Liver (tissue), 3 donors: Measurements from ENCODE around the gene VMAC.

Source experiments
- CTCF ChIP-seq: fragments of 150-350 bp; IDR thresholded peaks from 2 replicates; pipeline ENCODE4 v1.5.1; 2017; ENCODE audit warnings: improper control_type of control experiment, low read depth, low read length; ENCODE audit not compliant: missing input control
- EGR1 ChIP-seq, 2 donors: IDR thresholded peaks; 2 replicates each; pipeline ENCODE4 v1.6.1; 2016 to 2018; ENCODE audit warnings: antibody characterized with exemption in 2 of 2, low read depth in 2 of 2
- FOXA1 ChIP-seq: IDR thresholded peaks from 2 replicates; pipeline ENCODE4 v1.6.1; 2016; ENCODE audit warnings: antibody characterized with exemption
- GABPA ChIP-seq, 2 donors: IDR thresholded peaks in 1 of 2; conservative IDR thresholded peaks in 1 of 2; 2 replicates each; pipeline ENCODE4 v1.6.1; 2016; ENCODE audit warnings: antibody characterized with exemption in 2 of 2, mild to moderate bottlenecking in 1 of 2, moderate library complexity in 1 of 2
- JUND ChIP-seq, 2 donors: IDR thresholded peaks; 2 replicates each; pipeline ENCODE4 v1.6.1; 2016; ENCODE audit warnings: antibody characterized with exemption in 2 of 2
- RAD21 ChIP-seq, 2 donors: IDR thresholded peaks; 2 replicates each; pipeline ENCODE4 v1.6.1; 2016; ENCODE audit warnings: antibody characterized with exemption in 2 of 2, mild to moderate bottlenecking in 2 of 2
- SP1 ChIP-seq: IDR thresholded peaks from 2 replicates; pipeline ENCODE4 v1.6.1; 2018; ENCODE audit warnings: antibody characterized with exemption, mild to moderate bottlenecking
- TAF1 ChIP-seq: conservative IDR thresholded peaks from 2 replicates; pipeline ENCODE4 v1.6.1; 2016; ENCODE audit warnings: antibody characterized with exemption, mild to moderate bottlenecking
- TF ChIP-seq, protein P1 (sequence below): IDR thresholded peaks from 2 replicates; pipeline ENCODE4 v1.6.1; 2016; ENCODE audit warnings: antibody characterized with exemption, mild to moderate bottlenecking
- TF ChIP-seq, protein P2 (sequence below): IDR thresholded peaks from 2 replicates; pipeline ENCODE4 v1.6.1; 2016; ENCODE audit warnings: antibody characterized with exemption
- donor health status: healthy.
- donor health status: healthy.

DNA sequence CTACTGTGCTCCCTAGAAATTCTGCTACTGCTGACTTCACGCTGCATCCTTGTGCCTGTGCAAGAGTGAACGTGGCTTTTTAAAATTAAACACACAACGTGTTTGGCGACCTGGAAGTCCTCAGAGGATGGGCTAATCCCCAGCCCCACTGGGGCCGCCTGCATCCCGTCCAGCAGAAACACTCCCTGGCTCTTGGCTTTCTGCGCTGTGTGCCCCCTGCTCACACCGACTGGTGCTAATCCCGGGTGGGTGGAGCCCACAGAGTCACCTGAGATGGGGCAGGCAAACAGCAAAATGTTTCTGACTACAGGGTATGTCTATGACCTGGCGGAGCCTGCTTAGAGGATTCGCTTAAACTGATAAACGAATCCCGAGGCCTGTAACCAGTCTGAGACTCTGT, 24.5 kb downstream of the VMAC start:
- TF ChIP-seq CTCF (no peak), GABPA (IDR thresholded peaks at IDR 0.05 in 1 of 2, conservative IDR thresholded peaks at IDR 0.05 in 1 of 2) (no peak), RAD21 (IDR thresholded peaks at IDR 0.05) (no peak), JUND (IDR thresholded peaks at IDR 0.05) (no peak), FOXA1 (no peak), SP1 (no peak), EGR1 (IDR thresholded peaks at IDR 0.05; ENCODE audit: low read depth in 2 of 2) (no peak), TAF1 (no peak)
- TF ChIP-seq, protein P1, sequence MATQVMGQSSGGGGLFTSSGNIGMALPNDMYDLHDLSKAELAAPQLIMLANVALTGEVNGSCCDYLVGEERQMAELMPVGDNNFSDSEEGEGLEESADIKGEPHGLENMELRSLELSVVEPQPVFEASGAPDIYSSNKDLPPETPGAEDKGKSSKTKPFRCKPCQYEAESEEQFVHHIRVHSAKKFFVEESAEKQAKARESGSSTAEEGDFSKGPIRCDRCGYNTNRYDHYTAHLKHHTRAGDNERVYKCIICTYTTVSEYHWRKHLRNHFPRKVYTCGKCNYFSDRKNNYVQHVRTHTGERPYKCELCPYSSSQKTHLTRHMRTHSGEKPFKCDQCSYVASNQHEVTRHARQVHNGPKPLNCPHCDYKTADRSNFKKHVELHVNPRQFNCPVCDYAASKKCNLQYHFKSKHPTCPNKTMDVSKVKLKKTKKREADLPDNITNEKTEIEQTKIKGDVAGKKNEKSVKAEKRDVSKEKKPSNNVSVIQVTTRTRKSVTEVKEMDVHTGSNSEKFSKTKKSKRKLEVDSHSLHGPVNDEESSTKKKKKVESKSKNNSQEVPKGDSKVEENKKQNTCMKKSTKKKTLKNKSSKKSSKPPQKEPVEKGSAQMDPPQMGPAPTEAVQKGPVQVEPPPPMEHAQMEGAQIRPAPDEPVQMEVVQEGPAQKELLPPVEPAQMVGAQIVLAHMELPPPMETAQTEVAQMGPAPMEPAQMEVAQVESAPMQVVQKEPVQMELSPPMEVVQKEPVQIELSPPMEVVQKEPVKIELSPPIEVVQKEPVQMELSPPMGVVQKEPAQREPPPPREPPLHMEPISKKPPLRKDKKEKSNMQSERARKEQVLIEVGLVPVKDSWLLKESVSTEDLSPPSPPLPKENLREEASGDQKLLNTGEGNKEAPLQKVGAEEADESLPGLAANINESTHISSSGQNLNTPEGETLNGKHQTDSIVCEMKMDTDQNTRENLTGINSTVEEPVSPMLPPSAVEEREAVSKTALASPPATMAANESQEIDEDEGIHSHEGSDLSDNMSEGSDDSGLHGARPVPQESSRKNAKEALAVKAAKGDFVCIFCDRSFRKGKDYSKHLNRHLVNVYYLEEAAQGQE, result no peak
- TF ChIP-seq, protein P2, sequence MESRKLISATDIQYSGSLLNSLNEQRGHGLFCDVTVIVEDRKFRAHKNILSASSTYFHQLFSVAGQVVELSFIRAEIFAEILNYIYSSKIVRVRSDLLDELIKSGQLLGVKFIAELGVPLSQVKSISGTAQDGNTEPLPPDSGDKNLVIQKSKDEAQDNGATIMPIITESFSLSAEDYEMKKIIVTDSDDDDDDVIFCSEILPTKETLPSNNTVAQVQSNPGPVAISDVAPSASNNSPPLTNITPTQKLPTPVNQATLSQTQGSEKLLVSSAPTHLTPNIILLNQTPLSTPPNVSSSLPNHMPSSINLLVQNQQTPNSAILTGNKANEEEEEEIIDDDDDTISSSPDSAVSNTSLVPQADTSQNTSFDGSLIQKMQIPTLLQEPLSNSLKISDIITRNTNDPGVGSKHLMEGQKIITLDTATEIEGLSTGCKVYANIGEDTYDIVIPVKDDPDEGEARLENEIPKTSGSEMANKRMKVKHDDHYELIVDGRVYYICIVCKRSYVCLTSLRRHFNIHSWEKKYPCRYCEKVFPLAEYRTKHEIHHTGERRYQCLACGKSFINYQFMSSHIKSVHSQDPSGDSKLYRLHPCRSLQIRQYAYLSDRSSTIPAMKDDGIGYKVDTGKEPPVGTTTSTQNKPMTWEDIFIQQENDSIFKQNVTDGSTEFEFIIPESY, result no peak
